GM21737 (cell line): Measurements from ENCODE around the gene CLIP1.

Experiments
- ATAC-seq: cut with Tn5 transposase; IDR thresholded peaks from one replicate; pipeline ENCODE4 v1.9.1; 2021; ENCODE audit warnings: mild to moderate bottlenecking, moderate library complexity; ENCODE audit not compliant: unreplicated experiment

CLIP1 gene

GRCh38 chr12:122323311-122324019 lies 99.0 kb downstream of the CLIP1 start:
- ATAC-seq, result no peak

DNA sequence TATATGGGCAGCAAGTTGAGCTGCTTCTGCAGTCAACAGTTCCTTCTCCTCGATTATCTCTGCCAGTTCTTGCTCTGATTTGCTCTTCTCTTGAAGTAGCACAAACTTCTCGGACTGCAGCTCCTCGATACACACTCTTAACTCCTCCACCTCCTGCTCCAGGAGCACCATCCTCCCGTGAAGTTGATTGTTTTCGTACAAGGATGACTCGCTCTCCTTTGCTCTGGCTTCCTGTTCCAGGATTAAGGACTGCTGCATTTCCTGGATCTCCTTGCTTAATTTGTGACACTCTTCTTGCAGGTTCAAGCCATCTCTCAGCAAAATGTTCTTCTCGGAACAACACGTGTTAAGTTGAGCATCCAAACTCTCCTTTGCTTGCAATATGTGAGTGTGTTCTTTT lies 100.0 kb downstream of the CLIP1 start:
- no peak for ATAC-seq

DNA sequence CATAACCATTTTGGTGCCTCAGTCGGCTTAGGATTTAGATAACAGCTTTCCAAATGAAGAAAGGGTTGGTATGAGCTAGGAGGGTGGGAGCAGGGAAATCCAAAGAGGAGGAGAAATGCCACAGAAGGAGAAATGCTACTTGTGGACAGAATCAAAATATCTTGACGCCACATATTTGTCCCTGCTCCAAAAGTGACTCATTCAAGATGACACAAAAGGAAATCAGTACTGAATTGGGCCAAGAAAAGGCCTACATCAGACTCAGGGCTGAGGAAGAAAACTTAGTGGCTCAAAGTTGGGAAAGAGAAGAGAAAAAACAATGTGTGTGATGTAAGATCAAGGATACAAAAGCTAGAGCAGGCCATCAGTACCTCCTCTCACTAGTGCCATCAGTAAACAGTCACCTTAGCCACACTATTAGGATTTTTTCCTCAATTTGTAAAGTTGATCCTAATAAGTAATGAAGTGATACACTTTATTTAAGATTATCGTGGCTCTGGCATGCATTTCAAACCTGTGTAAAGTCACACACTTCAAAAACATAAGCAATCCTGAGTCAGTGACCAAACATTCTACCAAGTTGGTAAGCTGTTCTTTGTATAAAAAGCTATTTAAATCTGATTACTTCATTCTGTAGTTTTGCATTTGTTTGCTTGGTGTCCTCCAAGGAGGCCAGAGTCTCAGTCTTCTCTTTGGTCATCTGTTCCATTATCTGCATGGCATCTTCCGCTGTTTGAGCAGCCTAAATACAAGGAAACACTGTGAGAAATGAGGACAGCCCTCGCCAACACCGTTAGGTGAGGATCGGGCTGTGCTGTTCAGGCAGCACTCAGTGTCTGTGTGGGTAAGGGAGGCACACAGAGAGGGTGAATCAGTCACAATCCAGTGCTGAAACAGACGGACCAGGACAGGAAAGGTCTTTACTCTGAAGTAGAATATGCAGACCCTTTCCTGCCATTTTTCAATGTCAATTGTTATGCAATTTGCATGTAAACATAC lies 103.6 kb downstream of the CLIP1 start:
- ATAC-seq, result no peak

GRCh38 chr12:122312926-122313325 lies 109.5 kb downstream of the CLIP1 start:
- no peak for ATAC-seq

DNA sequence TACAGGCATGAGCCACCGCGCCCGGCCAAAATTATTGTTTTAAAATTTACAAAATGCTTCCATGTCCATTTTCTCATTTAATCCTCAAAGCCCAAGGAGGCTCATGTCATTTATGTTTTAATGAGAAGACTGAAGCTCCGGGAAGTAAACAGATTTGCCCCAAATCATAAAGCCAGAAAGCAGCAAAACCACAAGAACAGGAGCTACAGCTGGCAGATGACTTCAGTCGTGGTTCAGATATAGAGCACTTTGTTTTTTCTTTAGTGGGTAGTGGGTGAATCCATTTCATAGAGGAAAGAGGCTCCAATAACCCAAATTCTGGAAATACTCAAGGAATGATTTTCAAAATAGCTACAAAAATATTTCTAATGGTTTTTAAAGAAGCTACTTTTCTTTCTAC lies 110.8 kb downstream of the CLIP1 start:
- no peak for ATAC-seq

GRCh38 chr12:122310626-122311333 lies 111.7 kb downstream of the CLIP1 start:
- ATAC-seq, result no peak

GRCh38 chr12:122309564-122310121 lies 112.8 kb downstream of the CLIP1 start:
- ATAC-seq, result no peak

- ATAC-seq, result no peak
Measured at GRCh38 chr12:122308811-122309210, 113.7 kb downstream of the CLIP1 start.

- ATAC-seq, result no peak
Measured at GRCh38 chr12:122306407-122306806, 116.1 kb downstream of the CLIP1 start.

DNA sequence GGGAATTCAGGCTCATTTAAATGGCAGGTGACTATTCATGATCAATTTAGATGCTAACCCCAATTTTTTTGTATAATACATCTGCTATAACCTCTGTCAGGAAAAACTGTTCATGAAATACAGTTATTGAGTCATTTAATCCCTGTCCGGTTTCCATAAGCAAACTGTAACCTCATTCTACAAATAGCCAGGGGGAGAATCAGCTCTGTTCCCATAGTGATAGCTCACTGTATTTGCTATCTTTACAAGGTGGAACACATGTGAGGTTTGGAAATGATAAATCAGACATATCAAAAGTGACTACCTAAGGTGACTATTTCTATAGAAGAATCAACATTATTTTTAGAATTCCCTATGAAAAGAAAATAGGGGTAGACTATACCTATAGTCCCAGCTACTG lies 117.5 kb downstream of the CLIP1 start:
- no peak for ATAC-seq

- no peak for ATAC-seq
Measured at GRCh38 chr12:122303068-122303467, 119.4 kb downstream of the CLIP1 start.

DNA sequence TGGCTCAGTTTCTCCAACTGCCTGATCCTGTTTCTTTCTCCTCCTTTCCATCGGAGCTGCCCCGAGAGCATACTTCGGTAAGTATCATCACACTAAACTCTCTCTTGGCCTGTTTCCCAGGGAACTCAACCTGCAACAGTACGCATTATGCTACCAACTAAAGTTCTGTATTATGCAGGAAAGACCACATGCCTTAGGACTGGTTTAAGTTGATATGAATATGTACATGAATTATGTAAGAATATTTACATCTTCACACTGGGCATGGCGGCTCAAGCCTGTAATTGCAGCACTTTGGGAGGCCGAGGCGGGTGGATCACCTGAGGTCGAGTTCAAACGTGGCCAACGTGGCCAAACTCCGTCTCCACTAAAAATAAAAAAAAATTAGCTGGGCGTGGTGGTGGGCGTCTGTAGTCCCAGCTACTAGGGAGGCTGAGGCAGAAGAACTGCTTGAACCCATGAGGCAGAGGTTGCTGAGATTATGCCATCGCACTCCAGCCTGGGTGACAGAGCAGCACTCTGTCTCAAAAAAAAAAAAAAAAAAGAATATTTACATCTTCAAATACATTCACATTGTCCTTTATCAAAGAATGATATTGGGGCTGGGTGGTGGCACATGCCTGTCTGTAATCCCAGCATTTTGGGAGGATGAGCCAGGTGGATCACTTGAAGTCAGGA lies 124.3 kb downstream of the CLIP1 start:
- ATAC-seq, result no peak

- ATAC-seq, result no peak
Measured at GRCh38 chr12:122297494-122297893, 125.0 kb downstream of the CLIP1 start.

GRCh38 chr12:122295877-122296276 lies 126.6 kb downstream of the CLIP1 start:
- ATAC-seq, result no peak

- peak; percentile 76 for ATAC-seq
Measured at GRCh38 chr12:122293081-122293480, 129.4 kb downstream of the CLIP1 start.

- no peak for ATAC-seq
Measured at GRCh38 chr12:122291431-122291830, 131.0 kb downstream of the CLIP1 start.

DNA sequence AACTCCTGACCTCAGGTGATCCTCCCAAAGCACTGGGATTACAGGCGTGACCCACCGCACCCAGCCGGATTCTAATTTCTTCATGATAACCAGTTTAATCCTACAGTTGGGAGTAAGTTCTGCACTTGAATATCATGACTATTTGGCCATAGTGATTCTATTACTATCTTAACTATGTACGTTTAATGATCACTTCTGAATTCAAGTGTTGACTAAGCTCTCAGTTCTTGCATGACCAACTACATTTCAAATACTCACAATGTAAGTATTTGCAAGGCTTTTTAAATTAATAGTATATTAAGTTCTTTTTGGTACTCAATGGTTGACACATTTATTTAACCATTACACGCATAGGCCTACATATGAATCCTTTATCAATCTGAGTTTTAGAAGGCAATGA lies 138.8 kb downstream of the CLIP1 start:
- ATAC-seq, result no peak

DNA sequence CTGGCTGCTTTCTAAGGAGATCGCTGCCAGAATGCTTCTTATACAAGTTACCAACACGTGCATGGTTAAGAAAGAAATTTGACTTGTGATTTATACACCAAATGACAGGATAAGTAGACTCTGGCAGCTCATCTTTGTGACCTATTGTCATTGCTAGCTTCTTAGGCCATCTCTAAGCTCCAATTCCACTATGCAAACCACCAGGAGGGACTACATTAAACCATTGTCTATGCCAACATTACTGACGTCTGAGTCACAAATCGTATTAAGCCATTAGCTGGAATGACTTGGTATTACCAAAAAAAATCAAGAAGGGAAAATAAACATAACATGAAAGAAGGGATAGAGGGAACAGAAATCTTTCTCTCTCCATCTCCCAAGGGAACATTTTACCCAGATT lies 140.4 kb downstream of the CLIP1 start:
- no peak for ATAC-seq

DNA sequence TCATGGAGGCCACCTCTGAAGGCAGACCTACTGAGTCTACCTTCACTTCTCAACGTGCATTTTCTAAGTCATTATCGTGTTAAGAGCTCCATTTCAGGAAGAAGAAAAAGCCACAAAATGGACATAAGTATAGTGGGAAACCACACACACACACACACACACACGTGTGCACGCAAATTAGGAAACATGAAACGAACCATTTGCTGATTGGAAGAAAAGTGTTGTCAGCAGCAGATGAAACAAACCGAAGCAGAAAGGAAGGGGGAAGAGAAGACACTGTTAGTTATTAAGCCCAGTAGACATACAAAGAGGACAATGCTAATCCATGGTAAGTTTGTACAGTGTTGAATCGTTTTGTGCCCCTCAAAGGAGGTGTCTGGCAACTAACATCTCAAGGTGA lies 146.2 kb downstream of the CLIP1 start:
- no peak for ATAC-seq

- ATAC-seq, result no peak
Measured at GRCh38 chr12:122275459-122275858, 147.0 kb downstream of the CLIP1 start.
